T-helper 1 cell treated with Interleukin-12 subunit alpha and Interleukin-12 subunit beta and Interleukin-4 antibody, amounts not matched to agents 30 ng/mL and 1 ng/mL, for 36 hours (primary cell): ENCODE data around the gene PCDHB6. TPM values are rescaled to one million over a fixed set of nuclear protein-coding genes. Genes with fewer than 3 reads are reported as not detected.
"Not testable (repeated sequence)": the region's sequence is repeated elsewhere in the genome, so short reads cannot be mapped to it uniquely, and the experiment has no call there.

Experiments
- intact Hi-C: fragments of 100-400 bp; cut with micrococcal nuclease; formaldehyde crosslinking; loops from one replicate; pipeline ENCODE4 v1.15.1; 2024
- total RNA-seq: library from RNA; stranded (reverse); gene quantifications from 2 replicates; pipeline ENCODE4 v1.2.3, GENCODE V29; 2022

PCDHB6 gene
- total RNA-seq, 1 donor from 2014 or later: not detected

GRCh38 chr5:141201126-141201525 lies 51.3 kb downstream of the PCDHB6 start:
- intact Hi-C loops: not testable (repeated sequence)

GRCh38 chr5:141201646-141202045 lies 51.8 kb downstream of the PCDHB6 start:
- intact Hi-C loops: not testable (repeated sequence)

Other genes starting within 250 kb of the PCDHB6 start
- gene PCDHAC1, start 223.8 kb upstream of the PCDHB6 start, total RNA-seq: not detected in 2 replicates
- gene PCDHAC2, start 183.6 kb upstream of the PCDHB6 start, total RNA-seq: not detected in 2 replicates
- gene PCDHB1, start 98.7 kb upstream of the PCDHB6 start, total RNA-seq: not detected in 2 replicates
- gene PCDHB2, start 55.4 kb upstream of the PCDHB6 start, total RNA-seq: 0.07 TPM in 1 of 2 replicates, not detected in the other
- not detected in 2 replicates for gene PCDHB3, start 49.6 kb upstream of the PCDHB6 start, total RNA-seq
- gene PCDHB4, start 28.2 kb upstream of the PCDHB6 start, total RNA-seq: not detected in 2 replicates
- gene PCDHB5, start 14.9 kb upstream of the PCDHB6 start, total RNA-seq: not detected in 2 replicates
- gene PCDHB7, start 22.6 kb downstream of the PCDHB6 start, total RNA-seq: not detected in 2 replicates
- gene PCDHB8, start 27.7 kb downstream of the PCDHB6 start, total RNA-seq: not detected in 2 replicates
- not detected in 2 replicates for gene PCDHB16, start 32.3 kb downstream of the PCDHB6 start, total RNA-seq
- not detected in 2 replicates for gene PCDHB9, start 37.1 kb downstream of the PCDHB6 start, total RNA-seq
- gene PCDHB10, start 42.3 kb downstream of the PCDHB6 start, total RNA-seq: not detected in 2 replicates
- gene PCDHB11, start 49.6 kb downstream of the PCDHB6 start, total RNA-seq: not detected in 2 replicates
- gene PCDHB12, start 58.7 kb downstream of the PCDHB6 start, total RNA-seq: not detected in 2 replicates
- gene PCDHB13, start 63.9 kb downstream of the PCDHB6 start, total RNA-seq: not detected in 2 replicates
- gene PCDHB14, start 73.3 kb downstream of the PCDHB6 start, total RNA-seq: not detected in 2 replicates
- not detected in 2 replicates for gene PCDHB15, start 95.3 kb downstream of the PCDHB6 start, total RNA-seq
- 0.44 and 0.56 TPM in 2 replicates for gene SLC25A2, start 154.0 kb downstream of the PCDHB6 start, total RNA-seq
- gene TAF7, start 170.7 kb downstream of the PCDHB6 start, total RNA-seq: 61.0 and 65.9 TPM in 2 replicates
- 0.15 and 0.17 TPM in 2 replicates for gene PCDHGA1, start 180.5 kb downstream of the PCDHB6 start, total RNA-seq
- gene PCDHGA2, start 188.7 kb downstream of the PCDHB6 start, total RNA-seq: 0.05 and 0.07 TPM in 2 replicates
- 0.07 and 0.34 TPM in 2 replicates for gene PCDHGA3, start 193.8 kb downstream of the PCDHB6 start, total RNA-seq
- gene PCDHGB1, start 200.0 kb downstream of the PCDHB6 start, total RNA-seq: 0.15 and 0.17 TPM in 2 replicates
- gene PCDHGA4, start 205.0 kb downstream of the PCDHB6 start, total RNA-seq: 0.74 and 0.98 TPM in 2 replicates
- 1.0 and 1.3 TPM in 2 replicates for gene PCDHGB2, start 209.9 kb downstream of the PCDHB6 start, total RNA-seq
- 0.46 and 0.49 TPM in 2 replicates for gene PCDHGA5, start 214.1 kb downstream of the PCDHB6 start, total RNA-seq
- 0.88 and 1.3 TPM in 2 replicates for gene PCDHGB3, start 220.2 kb downstream of the PCDHB6 start, total RNA-seq
- gene PCDHGA6, start 223.8 kb downstream of the PCDHB6 start, total RNA-seq: 0.44 and 0.80 TPM in 2 replicates
- 0.15 and 0.24 TPM in 2 replicates for gene PCDHGA7, start 232.7 kb downstream of the PCDHB6 start, total RNA-seq
- 0.17 TPM in 2 replicates for gene PCDHGB4, start 237.6 kb downstream of the PCDHB6 start, total RNA-seq
- gene PCDHGA8, start 242.6 kb downstream of the PCDHB6 start, total RNA-seq: 0.07 and 0.15 TPM in 2 replicates
- 0.46 and 0.66 TPM in 2 replicates for gene PCDHGB5, start 247.9 kb downstream of the PCDHB6 start, total RNA-seq